Cardiac muscle cell (in vitro differentiated cells and primary cell): ENCODE results near the gene CRADD. TPM values are rescaled to one million over a fixed set of nuclear protein-coding genes. Genes with fewer than 3 reads are reported as not detected.

Source experiments
- DNase-seq, 2 donors: peaks; one replicate each; pipeline versions ENCODE4 v3.0.0 to v3.0.0-alpha.2; 2010 to 2017; ENCODE audit warnings: low read depth in 1 of 2, low spot score in 1 of 2
- H3K27ac ChIP-seq: fragments of 200-600 bp; sonication (generic); 2 replicates; pipeline ENCODE4 v1.5.1; 2016
- H3K27me3 ChIP-seq: fragments of 200-600 bp; sonication (generic); 2 replicates; pipeline ENCODE4 v1.6.0; 2016; ENCODE audit warnings: control low read depth
- H3K36me3 ChIP-seq: fragments of 200-600 bp; sonication (generic); 2 replicates; pipeline ENCODE4 v1.5.1; 2016; ENCODE audit warnings: control low read depth
- H3K4me1 ChIP-seq: fragments of 200-600 bp; sonication (generic); 2 replicates; pipeline ENCODE4 v1.8.1; 2017; ENCODE audit warnings: low read depth, mild to moderate bottlenecking, mixed run types
- H3K4me3 ChIP-seq: fragments of 200-600 bp; sonication (generic); 2 replicates; pipeline ENCODE4 v1.5.1; 2016; ENCODE audit warnings: mild to moderate bottlenecking
- H3K9me3 ChIP-seq: fragments of 200-600 bp; sonication (generic); 2 replicates; pipeline ENCODE4 v1.5.1; 2017; ENCODE audit warnings: low read depth, mild to moderate bottlenecking, control low read depth
- polyA plus RNA-seq: library from polyadenylated mRNA; unstranded; fragments of >200 nt; fragmentation: Nextera tagmentation; extraction: Ambion mirVana; gene quantifications from 2 replicates; pipeline ENCODE4 v1.2.1, GENCODE V29; 2016
- total RNA-seq: library from RNA; depleted of rRNA; stranded (reverse); fragments of >200 nt; gene quantifications from 2 replicates; pipeline ENCODE4 v1.2.3, GENCODE V29; 2016
- TF ChIP-seq, protein P1 (sequence below): IDR thresholded peaks from 2 replicates; pipeline ENCODE4 v1.5.1; 2012; ENCODE audit warnings: low read depth, mild to moderate bottlenecking, low read length

CRADD gene
- total and polyA plus RNA-seq, 2 experiments from 2014 or later = 13.8 to 37.9 TPM

GRCh38 chr12:93725531-93725930, 48.4 kb downstream of the CRADD start:
- H3K27ac ChIP-seq = no peak overlapping the region
- H3K36me3 ChIP-seq = no peaks in the 10 kb centered on the region
- no peak overlapping the region for H3K4me3 ChIP-seq
- TF ChIP-seq, protein P1, sequence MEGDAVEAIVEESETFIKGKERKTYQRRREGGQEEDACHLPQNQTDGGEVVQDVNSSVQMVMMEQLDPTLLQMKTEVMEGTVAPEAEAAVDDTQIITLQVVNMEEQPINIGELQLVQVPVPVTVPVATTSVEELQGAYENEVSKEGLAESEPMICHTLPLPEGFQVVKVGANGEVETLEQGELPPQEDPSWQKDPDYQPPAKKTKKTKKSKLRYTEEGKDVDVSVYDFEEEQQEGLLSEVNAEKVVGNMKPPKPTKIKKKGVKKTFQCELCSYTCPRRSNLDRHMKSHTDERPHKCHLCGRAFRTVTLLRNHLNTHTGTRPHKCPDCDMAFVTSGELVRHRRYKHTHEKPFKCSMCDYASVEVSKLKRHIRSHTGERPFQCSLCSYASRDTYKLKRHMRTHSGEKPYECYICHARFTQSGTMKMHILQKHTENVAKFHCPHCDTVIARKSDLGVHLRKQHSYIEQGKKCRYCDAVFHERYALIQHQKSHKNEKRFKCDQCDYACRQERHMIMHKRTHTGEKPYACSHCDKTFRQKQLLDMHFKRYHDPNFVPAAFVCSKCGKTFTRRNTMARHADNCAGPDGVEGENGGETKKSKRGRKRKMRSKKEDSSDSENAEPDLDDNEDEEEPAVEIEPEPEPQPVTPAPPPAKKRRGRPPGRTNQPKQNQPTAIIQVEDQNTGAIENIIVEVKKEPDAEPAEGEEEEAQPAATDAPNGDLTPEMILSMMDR = no peak
- H3K9me3 ChIP-seq = no peaks in the 10 kb centered on the region
- DNase-seq = no peak
- no peaks in the 10 kb centered on the region for H3K4me1 ChIP-seq
- H3K27me3 ChIP-seq = no peaks in the 10 kb centered on the region

DNA sequence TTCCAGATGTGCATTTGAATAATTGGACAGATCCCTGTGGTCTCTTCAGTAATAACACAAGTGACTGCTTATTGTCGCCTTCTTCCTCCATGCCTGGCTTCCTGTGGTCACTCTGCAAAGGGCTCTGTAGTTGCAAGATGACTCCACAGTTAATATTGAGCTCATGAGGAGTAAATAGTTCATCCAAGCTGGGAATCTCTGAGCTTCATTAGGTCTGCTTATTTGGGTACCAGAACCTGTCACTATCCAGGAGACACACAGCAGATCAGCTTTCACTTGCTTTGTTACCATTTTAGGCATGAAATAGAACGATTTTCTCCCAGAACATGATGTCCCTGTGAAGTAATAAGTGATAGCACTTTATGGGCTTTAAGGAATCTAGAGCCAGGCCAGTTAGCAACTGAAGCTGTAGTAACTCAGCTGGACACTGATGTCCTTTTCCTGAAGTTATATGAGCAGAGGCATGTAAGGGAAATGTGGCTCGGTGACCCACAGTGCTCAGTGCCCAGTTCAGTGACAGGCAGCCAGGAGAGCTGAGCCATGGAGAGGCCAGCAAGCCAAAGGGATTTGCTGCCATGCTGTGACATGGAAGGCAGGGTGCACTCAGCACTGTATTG, 50.1 kb downstream of the CRADD start:
- H3K36me3 ChIP-seq = no peaks in the 10 kb centered on the region
- H3K4me1 ChIP-seq = no peaks in the 10 kb centered on the region
- H3K4me3 ChIP-seq = no peak overlapping the region
- no peaks in the 10 kb centered on the region for H3K9me3 ChIP-seq
- no peak for DNase-seq
- no peaks in the 10 kb centered on the region for H3K27me3 ChIP-seq
- H3K27ac ChIP-seq = no peak overlapping the region
- TF ChIP-seq, protein P1 = no peak

DNA sequence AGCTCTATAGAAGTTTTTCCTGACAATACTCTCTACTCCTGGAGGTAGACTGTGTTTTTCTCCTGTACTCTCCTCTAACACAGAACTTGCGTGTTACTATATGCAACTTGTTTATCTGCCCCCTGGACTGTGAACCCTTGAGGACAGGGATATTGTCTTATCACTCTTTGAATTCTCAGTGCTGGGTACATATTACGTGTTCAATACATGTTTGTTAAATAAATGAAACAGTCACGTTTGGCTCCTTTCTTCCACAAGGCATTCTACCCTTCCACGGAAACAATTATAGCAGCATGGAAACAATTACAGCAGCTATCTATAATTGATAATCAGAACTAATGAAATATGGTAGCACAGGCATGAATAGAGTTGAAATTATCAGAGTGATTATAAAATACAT, 50.7 kb downstream of the CRADD start:
- H3K27ac ChIP-seq = no peak overlapping the region
- no peaks in the 10 kb centered on the region for H3K27me3 ChIP-seq
- H3K9me3 ChIP-seq = no peaks in the 10 kb centered on the region
- H3K36me3 ChIP-seq = no peaks in the 10 kb centered on the region
- no peak overlapping the region for H3K4me3 ChIP-seq
- no peak for DNase-seq
- no peaks in the 10 kb centered on the region for H3K4me1 ChIP-seq
- TF ChIP-seq, protein P1 = no peak

DNA sequence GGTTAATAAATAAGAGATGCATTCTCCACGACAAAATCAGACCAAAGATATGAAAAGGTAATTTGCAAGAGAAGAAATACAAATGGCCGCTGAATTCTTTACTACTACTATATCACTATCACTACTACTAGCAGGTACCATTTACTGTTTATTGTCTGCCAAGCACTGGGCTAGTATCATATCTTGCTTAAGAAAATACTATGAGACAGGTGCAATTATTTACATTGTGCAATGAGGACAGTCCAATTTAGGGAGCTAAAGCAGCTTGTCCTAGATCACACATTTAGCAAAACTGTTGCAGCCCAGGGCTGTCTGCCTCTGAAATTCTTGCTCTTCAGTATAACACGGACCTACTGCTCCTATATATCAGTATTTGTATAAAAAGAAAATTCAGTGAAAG, 52.8 kb downstream of the CRADD start:
- Histone ChIP-seq H3K27me3 (no peaks in the 10 kb centered on the region), H3K36me3 (no peaks in the 10 kb centered on the region), H3K4me3 (no peak overlapping the region), H3K27ac (no peak overlapping the region), H3K9me3 (no peaks in the 10 kb centered on the region), H3K4me1 (no peaks in the 10 kb centered on the region)
- DNase-seq = no peak
- TF ChIP-seq, protein P1 = no peak

GRCh38 chr12:93733358-93733757, 56.2 kb downstream of the CRADD start:
- DNase-seq = no peak
- Histone ChIP-seq H3K4me3 (no peak overlapping the region), H3K27ac (no peak overlapping the region), H3K36me3 (no peaks in the 10 kb centered on the region), H3K4me1 (no peaks in the 10 kb centered on the region), H3K9me3 (no peaks in the 10 kb centered on the region), H3K27me3 (no peaks in the 10 kb centered on the region)
- TF ChIP-seq, protein P1 = no peak

GRCh38 chr12:93733928-93734327, 56.8 kb downstream of the CRADD start:
- TF ChIP-seq, protein P1 = no peak
- H3K27me3 ChIP-seq = no peaks in the 10 kb centered on the region
- no peaks in the 10 kb centered on the region for H3K36me3 ChIP-seq
- no peak overlapping the region for H3K4me3 ChIP-seq
- no peaks in the 10 kb centered on the region for H3K9me3 ChIP-seq
- DNase-seq = no peak
- H3K27ac ChIP-seq = no peak overlapping the region
- no peaks in the 10 kb centered on the region for H3K4me1 ChIP-seq
